GM18907 (cell line): ENCODE measurements around the gene NDUFAF8.

ENCODE experiments used
- ATAC-seq: cut with Tn5 transposase; IDR thresholded peaks from one replicate; pipeline ENCODE4 v1.9.1; 2021; ENCODE audit warnings: mild to moderate bottlenecking, moderate library complexity; ENCODE audit not compliant: unreplicated experiment

The NDUFAF8 gene

GRCh38 chr17:81250286-81251093, 11.4 kb downstream of the NDUFAF8 start:
- no peak for ATAC-seq

DNA sequence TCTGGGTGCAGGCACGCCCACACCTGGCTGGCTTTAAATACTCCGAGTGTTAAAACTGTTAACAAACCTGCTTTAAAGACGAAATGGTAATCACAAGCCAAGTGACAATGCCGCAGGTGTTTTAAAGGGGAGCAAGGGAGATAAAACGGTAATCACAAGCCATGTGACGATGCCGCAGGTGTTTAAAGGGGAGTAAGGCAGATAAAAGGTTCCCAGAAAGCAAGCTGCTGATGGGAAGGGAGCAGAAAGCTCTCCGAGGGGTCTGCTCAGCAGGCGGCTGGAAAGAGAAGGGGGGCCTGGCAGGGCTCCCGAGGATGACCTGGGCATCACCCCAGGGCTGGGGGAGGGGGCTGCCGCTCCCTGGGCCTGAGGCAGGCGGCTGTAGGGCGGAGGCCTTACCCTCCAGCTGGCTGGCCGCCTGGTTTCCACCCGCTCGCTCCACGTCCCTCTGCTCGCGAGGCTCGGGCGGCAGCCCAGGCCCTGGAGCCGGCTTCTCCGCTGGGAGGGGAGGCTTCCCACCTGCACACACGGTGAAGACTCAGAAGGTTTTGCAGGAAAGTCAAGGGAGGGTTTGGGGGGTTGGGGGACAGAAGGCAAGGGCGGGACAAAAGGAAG, 12.1 kb downstream of the NDUFAF8 start:
- no peak for ATAC-seq

GRCh38 chr17:81251709-81252301, 12.7 kb downstream of the NDUFAF8 start:
- no peak for ATAC-seq

GRCh38 chr17:81252326-81252986, 13.3 kb downstream of the NDUFAF8 start:
- no peak for ATAC-seq

DNA sequence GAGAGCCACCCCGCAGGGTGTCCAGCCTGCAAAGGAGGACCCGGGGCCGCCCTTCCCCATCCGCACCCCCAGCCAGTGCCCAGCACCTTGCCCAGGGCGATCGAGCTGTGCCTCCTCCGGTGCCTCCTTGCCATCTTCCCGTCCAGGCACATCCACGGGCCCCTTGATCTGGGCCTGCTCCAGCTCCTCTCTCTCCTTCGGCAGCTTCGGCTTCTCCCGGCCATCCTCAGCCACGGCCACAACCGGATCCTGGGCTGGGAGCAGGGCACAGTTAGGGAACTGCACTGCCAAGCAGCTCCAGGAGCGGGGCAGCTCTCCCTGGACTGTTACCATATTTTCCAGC, 13.8 kb downstream of the NDUFAF8 start:
- no peak for ATAC-seq

DNA sequence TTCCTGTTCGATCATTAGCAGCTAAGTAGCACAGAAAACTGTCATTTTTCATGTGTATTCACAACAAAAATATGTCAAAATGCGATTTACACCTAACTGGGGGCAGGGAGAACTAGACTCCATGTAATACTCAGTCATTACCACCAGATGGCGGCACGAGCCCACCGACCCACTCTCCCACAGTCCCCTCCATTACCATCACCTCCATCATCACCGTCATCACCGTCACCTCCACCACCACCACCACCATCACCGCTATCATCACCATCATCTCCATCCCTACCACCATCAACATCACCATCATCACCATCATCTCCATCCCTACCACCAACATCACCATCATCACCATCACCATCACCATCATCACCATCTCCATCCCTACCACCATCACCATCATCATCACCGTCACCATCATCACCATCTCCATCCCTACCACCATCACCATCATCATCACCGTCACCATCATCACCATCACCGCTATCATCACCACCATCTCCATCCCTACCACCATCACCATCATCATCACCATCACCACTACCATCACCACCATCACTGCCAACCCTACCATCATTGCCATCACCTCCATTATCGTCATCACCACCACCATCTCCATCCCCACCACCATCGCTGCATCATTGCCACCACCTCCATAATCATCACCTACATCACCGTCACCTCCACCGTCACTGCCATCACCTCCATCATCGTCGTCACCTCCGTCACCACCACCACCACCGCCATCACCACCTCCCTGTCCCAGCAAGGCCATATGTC, 14.4 kb downstream of the NDUFAF8 start:
- ATAC-seq = no peak

GRCh38 chr17:81254955-81255717, 16.0 kb downstream of the NDUFAF8 start:
- no peak for ATAC-seq

GRCh38 chr17:81256616-81257015, 17.5 kb downstream of the NDUFAF8 start:
- no peak for ATAC-seq

DNA sequence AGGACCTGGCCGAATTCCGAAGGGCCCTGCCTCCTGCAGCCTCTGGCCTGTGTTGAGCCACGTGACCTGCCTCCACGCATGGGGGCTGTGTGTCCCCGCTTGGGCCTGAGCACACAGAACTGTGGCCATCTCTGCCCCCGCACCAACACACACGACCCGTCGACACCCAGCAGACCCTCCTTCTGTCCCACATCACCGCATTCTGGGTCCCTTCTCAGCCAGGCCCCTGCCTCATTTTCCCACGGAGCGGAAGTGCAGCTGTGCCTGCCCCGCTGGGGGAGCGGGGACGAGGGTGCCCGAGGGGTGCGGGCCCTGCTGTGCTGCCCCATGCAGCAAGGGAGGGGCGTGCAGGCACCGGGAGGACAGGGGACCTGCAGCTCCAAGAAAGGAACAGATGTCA, 18.4 kb downstream of the NDUFAF8 start:
- no peak for ATAC-seq

DNA sequence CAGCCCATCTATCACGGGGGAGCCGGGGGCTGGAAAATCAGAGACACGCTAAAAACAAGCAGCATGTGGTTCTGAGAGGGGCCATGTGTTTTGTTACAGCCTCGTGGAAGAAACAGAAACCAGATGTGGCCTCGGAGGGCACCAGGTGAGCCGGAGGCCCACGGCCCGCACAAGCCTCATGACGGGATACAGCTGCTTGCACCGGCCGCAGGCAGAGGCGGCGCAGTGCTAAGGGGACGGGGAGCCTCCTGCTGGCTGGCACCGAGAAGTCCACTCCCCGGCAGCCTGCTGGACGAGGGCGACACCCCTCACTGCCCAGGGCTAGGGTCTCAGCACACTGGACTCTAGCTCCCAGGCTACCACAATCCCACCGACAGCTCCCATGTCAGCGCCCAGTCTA, 19.2 kb downstream of the NDUFAF8 start:
- ATAC-seq = no peak

GRCh38 chr17:81259058-81259605, 20.0 kb downstream of the NDUFAF8 start:
- no peak for ATAC-seq

DNA sequence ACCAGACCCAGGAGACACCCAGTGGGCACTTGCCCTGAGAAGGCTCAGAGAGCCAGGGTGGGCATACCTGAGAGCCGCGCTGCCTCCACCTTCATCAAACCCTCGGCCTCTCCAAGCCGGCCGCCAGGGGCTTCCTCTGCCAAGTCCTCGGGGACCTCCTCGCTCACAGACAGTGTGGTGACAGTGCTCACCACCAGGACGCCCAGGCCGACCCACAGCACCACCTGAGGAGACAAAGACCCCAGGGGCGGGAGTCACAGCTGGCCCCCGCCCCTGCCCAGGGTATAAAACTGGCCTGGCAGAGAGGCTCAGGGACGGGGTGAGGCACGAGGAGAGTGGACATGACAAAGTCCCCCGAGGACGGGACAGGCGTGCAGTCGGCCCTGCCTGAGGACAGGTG, 21.1 kb downstream of the NDUFAF8 start:
- ATAC-seq = no peak

GRCh38 chr17:81260641-81261040, 21.5 kb downstream of the NDUFAF8 start:
- ATAC-seq = no peak

GRCh38 chr17:81261096-81261495, 22.0 kb downstream of the NDUFAF8 start:
- no peak for ATAC-seq

- no peak for ATAC-seq
Measured at GRCh38 chr17:81261582-81262336, 22.6 kb downstream of the NDUFAF8 start.

DNA sequence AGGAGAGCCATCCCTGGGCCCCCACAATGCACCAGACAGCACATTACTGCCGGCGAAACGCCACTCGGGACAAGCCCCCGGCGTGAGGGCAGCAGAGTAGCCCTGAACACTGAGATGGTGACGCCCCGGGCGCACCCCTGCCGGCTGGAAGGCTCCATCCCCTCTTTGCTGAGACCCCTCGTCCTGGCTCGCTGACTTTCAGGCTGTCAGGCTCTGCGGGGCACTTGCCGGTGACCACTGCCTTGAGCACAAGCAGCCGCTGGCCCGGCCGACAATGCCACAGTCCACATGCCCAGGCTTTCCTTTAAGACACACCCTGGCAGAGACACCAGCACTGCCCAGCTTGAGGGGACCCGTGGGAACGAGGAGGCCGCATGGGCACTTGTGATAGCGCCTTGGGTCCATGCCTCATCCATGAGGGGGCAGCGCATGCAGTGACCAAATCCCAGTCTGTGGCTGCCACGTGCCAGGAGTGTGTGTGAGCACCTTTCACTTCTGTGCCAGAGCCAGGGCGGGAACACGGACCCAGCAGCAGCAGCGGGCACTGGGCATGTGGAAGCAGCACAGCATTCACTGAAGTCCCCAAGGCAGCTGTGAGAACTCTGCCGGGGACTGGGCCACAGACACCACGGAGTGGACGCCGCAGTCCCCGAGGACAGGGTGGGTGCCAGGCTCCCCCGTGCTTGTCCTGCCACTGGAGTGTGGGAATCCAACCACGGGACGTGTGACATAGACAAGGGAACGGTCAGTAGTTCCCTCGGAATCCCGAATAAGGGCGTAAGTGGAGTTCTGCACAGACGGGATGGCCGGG, 24.5 kb downstream of the NDUFAF8 start:
- no peak for ATAC-seq

DNA sequence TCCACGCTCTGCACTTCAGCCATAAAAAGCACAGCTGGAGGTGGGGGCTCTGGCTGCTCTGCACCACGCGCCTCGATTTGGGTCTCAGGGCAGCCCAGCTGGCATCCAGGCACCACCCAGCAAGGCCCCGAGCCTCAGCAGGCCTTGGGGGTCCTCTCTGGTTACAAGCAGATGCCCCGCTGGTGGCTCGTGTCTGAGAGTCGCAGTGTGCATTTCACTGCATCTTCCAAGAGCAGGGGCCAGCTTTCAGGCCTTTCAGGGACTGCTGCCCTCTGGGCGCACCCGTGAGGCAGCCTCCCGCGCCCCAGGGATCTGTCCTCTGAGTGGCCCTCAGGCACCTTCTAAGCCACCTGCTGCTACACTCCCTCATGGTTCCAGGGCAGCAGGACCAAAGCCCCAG, 25.5 kb downstream of the NDUFAF8 start:
- no peak for ATAC-seq

DNA sequence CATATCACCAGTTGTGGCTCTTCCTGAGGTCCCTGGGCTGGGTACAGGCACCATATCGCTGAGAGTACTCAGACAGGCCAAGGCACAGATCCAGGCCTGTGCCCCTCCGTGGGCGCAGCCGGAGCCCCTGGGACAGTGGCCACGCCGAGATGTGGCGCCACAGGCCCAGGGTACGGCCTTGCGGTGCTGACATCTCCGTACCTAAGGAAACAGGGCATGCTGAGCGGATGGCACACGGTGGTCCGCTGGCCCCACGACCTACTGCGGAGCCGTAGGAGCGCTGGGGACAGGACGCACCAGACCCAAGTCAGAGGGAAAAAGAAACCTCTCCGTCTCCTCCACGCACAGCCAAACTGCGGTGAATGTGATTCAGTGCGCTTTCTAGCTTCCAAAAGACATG, 26.5 kb downstream of the NDUFAF8 start:
- no peak for ATAC-seq
